Fibroblast of skin of left quadriceps (primary cell): ENCODE measurements around the gene BAIAP2.
"Not testable (repeated sequence)": the region's sequence is repeated elsewhere in the genome, so short reads cannot be mapped to it uniquely, and the experiment has no call there.

ENCODE experiments used
- DNase-seq, 2 experiments: peaks; one replicate each; pipeline ENCODE4 v3.0.0-alpha.2; 2013; ENCODE audit warnings: low read depth in 2 of 2

BAIAP2 gene

GRCh38 chr17:81066771-81067315 lies 31.9 kb downstream of the BAIAP2 start:
- DNase-seq: no peak

- DNase-seq: no peak
Measured at GRCh38 chr17:81067391-81067811, 32.5 kb downstream of the BAIAP2 start.

- DNase-seq: no peak
Measured at GRCh38 chr17:81068411-81069134, 33.6 kb downstream of the BAIAP2 start.

- no peak for DNase-seq
Measured at GRCh38 chr17:81069135-81069645, 34.2 kb downstream of the BAIAP2 start.

GRCh38 chr17:81070541-81071246 lies 35.7 kb downstream of the BAIAP2 start:
- no peak for DNase-seq

GRCh38 chr17:81071761-81072741 lies 37.1 kb downstream of the BAIAP2 start:
- DNase-seq: no peak

GRCh38 chr17:81073967-81074839 lies 39.3 kb downstream of the BAIAP2 start:
- DNase-seq: no peak

GRCh38 chr17:81074875-81075274 lies 39.9 kb downstream of the BAIAP2 start:
- DNase-seq: no peak

- DNase-seq: no peak
Measured at GRCh38 chr17:81075307-81075706, 40.4 kb downstream of the BAIAP2 start.

- DNase-seq: no peak
Measured at GRCh38 chr17:81076141-81076679, 41.3 kb downstream of the BAIAP2 start.

- DNase-seq: not testable (repeated sequence)
Measured at GRCh38 chr17:81078026-81078913, 43.3 kb downstream of the BAIAP2 start.

- no peak for DNase-seq
Measured at GRCh38 chr17:81080019-81080418, 45.1 kb downstream of the BAIAP2 start.

- no peak for DNase-seq
Measured at GRCh38 chr17:81081222-81082176, 46.5 kb downstream of the BAIAP2 start.

- DNase-seq: no peak
Measured at GRCh38 chr17:81082177-81083073, 47.5 kb downstream of the BAIAP2 start.

GRCh38 chr17:81083125-81083765 lies 48.3 kb downstream of the BAIAP2 start:
- no peak for DNase-seq

- DNase-seq: no peak
Measured at GRCh38 chr17:81084680-81085419, 49.9 kb downstream of the BAIAP2 start.
